Testis (tissue), 3 donors: Measurements from ENCODE around the gene USP35. TPM values are rescaled to one million over a fixed set of nuclear protein-coding genes. Genes with fewer than 3 reads are reported as not detected.
"Not testable (repeated sequence)": the region's sequence is repeated elsewhere in the genome, so short reads cannot be mapped to it uniquely, and the experiment has no call there.

ENCODE experiments used
- DNase-seq: peaks from one replicate; pipeline ENCODE4 v3.0.0-alpha.2; 2019
- H3K27ac ChIP-seq, 2 donors: fragments of 200-600 bp; sonication (generic); one replicate each; pipeline ENCODE4 v1.5.1; 2019
- H3K27me3 ChIP-seq: fragments of 200-600 bp; sonication (generic); one replicate; pipeline ENCODE4 v1.5.1; 2019
- H3K36me3 ChIP-seq: fragments of 200-600 bp; sonication (generic); one replicate; pipeline ENCODE4 v1.5.1; 2017; ENCODE audit warnings: low read depth; ENCODE audit errors: missing control alignments
- H3K4me1 ChIP-seq: fragments of 200-600 bp; sonication (generic); one replicate; pipeline ENCODE4 v1.5.1; 2019
- H3K4me3 ChIP-seq, 2 donors: fragments of 200-600 bp; sonication (generic); one replicate each; pipeline ENCODE4 v1.5.1; 2017 to 2019
- H3K9me3 ChIP-seq: fragments of 200-600 bp; sonication (generic); one replicate; pipeline ENCODE4 v1.5.1; 2017
- CTCF ChIP-seq, 3 experiments: fragments of 450-650 bp in 2 of 3; fragments of 200-600 bp in 1 of 3; sonication (generic) in 1 of 3; IDR thresholded peaks; one replicate each; pipeline ENCODE4 v1.5.1; 2016 to 2019; ENCODE audit warnings: antibody characterized with exemption in 3 of 3, mild to moderate bottlenecking in 2 of 3, moderate library complexity in 1 of 3
- POLR2A ChIP-seq: fragments of 450-650 bp; IDR thresholded peaks from one replicate; pipeline ENCODE4 v1.6.1; 2017; ENCODE audit warnings: antibody characterized with exemption, mild to moderate bottlenecking, moderate library complexity
- WGBS, 2 donors: methylation state at CpG; one replicate each; pipeline ENCODE4 v1.1.5; 2018; 5-methylcytosine and 5-hydroxymethylcytosine counted together
- intact Hi-C: fragments of 100-400 bp; cut with DNase I; formaldehyde crosslinking; loops from one replicate; pipeline ENCODE4 v1.15.1; 2023; ENCODE audit warnings: low total_unique reads
- polyA plus RNA-seq: library from polyadenylated mRNA; stranded (reverse); fragments of 350-450 nt; fragmentation: Illumina TruSeq; extraction: RNeasy Lipid Tissue Mini Kit (QIAGEN cat#74804); gene quantifications from one replicate; pipeline ENCODE4 v1.2.3, GENCODE V29; 2014; ENCODE audit warnings: low read depth, low replicate concordance; ENCODE audit not compliant: insufficient read depth
- total RNA-seq, 2 donors: library from RNA; depleted of rRNA; stranded (reverse); fragments of >200 nt; gene quantifications; one replicate each; pipeline ENCODE4 v1.2.3, GENCODE V29; 2016

The USP35 gene
- total and polyA plus RNA-seq, 3 donors from 2014 or later = 10.5 to 33.5 (median 25.8) TPM

GRCh38 chr11:78221396-78222315 lies 32.9 kb downstream of the USP35 start:
- Histone ChIP-seq H3K27me3 (no peaks in the 10 kb centered on the region), H3K9me3 (no peaks in the 10 kb centered on the region), H3K4me3 (no peak overlapping the region), H3K4me1 (no peaks in the 10 kb centered on the region), H3K27ac (no peak overlapping the region), H3K36me3 (no peaks in the 10 kb centered on the region)
- intact Hi-C loops = no loop called here
- 84 to 87% methylated on average over 12 to 13 of the region's 13 CpGs for WGBS, 2 donors
- no peak for DNase-seq
- TF ChIP-seq CTCF (IDR thresholded peaks at IDR 0.05) = no peak

- H3K4me1 ChIP-seq, H3K9me3 ChIP-seq, H3K4me3 ChIP-seq, H3K36me3 ChIP-seq, DNase-seq, H3K27ac ChIP-seq, intact Hi-C loops, H3K27me3 ChIP-seq: not testable (repeated sequence)
- WGBS, 2 donors = 87 to 88% methylated on average over 10 of the region's 10 CpGs
Observed at GRCh38 chr11:78222726-78223125, 34.0 kb downstream of the USP35 start.

- intact Hi-C loops = no loop called here
- Histone ChIP-seq H3K9me3 (no peaks in the 10 kb centered on the region), H3K27me3 (no peaks in the 10 kb centered on the region), H3K4me1 (no peaks in the 10 kb centered on the region), H3K4me3 (no peak overlapping the region), H3K36me3 (no peaks in the 10 kb centered on the region), H3K27ac (no peak overlapping the region)
- no peak for DNase-seq
- TF ChIP-seq POLR2A (no peak), CTCF (IDR thresholded peaks at IDR 0.05) (no peak)
- WGBS, 2 donors = 90 to 95% methylated on average over 9 of the region's 9 CpGs
Observed at GRCh38 chr11:78223320-78223954, 34.7 kb downstream of the USP35 start.

GRCh38 chr11:78224506-78224905 lies 35.8 kb downstream of the USP35 start:
- H3K27me3 ChIP-seq = no peaks in the 10 kb centered on the region
- H3K9me3 ChIP-seq = no peaks in the 10 kb centered on the region
- no peak overlapping the region for H3K27ac ChIP-seq
- no peaks in the 10 kb centered on the region for H3K4me1 ChIP-seq
- H3K4me3 ChIP-seq = no peak overlapping the region
- intact Hi-C loops = no loop called here
- no peak for DNase-seq
- 87 to 94% methylated on average over 4 of the region's 4 CpGs for WGBS, 2 donors
- no peak for TF ChIP-seq POLR2A
- no peak for TF ChIP-seq CTCF (IDR thresholded peaks at IDR 0.05)
- no peaks in the 10 kb centered on the region for H3K36me3 ChIP-seq

- DNase-seq = no peak
Observed at GRCh38 chr11:78224906-78225420, 36.2 kb downstream of the USP35 start.

More at GRCh38 chr11:78224906-78225420, 36.2 kb downstream of the USP35 start:
- Histone ChIP-seq H3K4me1 (no peaks in the 10 kb centered on the region), H3K27me3 (no peaks in the 10 kb centered on the region), H3K27ac (no peak overlapping the region), H3K9me3 (no peaks in the 10 kb centered on the region), H3K36me3 (no peaks in the 10 kb centered on the region), H3K4me3 (no peak overlapping the region)
- TF ChIP-seq POLR2A (no peak), CTCF (IDR thresholded peaks at IDR 0.05) (no peak)
- 90 to 94% methylated on average over 7 of the region's 7 CpGs for WGBS, 2 donors
- intact Hi-C loops = no loop called here
